Measurements from ENCODE around the gene STPG4. TPM values are rescaled to one million over a fixed set of nuclear protein-coding genes. Genes with fewer than 3 reads are reported as not detected.

Gene STPG4
- total RNA-seq, 1 experiment from 2014 or later, result 0.17 TPM

GRCh38 chr2:47091118-47091517, 64.0 kb downstream of the STPG4 start:
- peak; percentile 45 for DNase-seq (ENCODE audit: low read depth)

GRCh38 chr2:47089083-47089464, 66.0 kb downstream of the STPG4 start:
- DNase-seq (ENCODE audit: low read depth), result peak; percentile 37

- DNase-seq (ENCODE audit: low read depth), result no peak
These were observed 66.6 kb downstream of the STPG4 start for GRCh38 chr2:47088371-47089082.

- no peak for DNase-seq (ENCODE audit: low read depth)
These were observed 68.1 kb downstream of the STPG4 start for GRCh38 chr2:47087051-47087450.

GRCh38 chr2:47086571-47086970, 68.5 kb downstream of the STPG4 start:
- no peak for DNase-seq (ENCODE audit: low read depth)

GRCh38 chr2:47086054-47086471, 69.0 kb downstream of the STPG4 start:
- DNase-seq (ENCODE audit: low read depth), result no peak

GRCh38 chr2:47083886-47084687, 71.0 kb downstream of the STPG4 start:
- DNase-seq (ENCODE audit: low read depth), result no peak

- DNase-seq (ENCODE audit: low read depth), result no peak
These were observed 71.6 kb downstream of the STPG4 start for GRCh38 chr2:47083485-47083884.

GRCh38 chr2:47083005-47083404, 72.1 kb downstream of the STPG4 start:
- no peak for DNase-seq (ENCODE audit: low read depth)

- DNase-seq (ENCODE audit: low read depth), result no peak
These were observed 74.2 kb downstream of the STPG4 start for GRCh38 chr2:47080888-47081301.

- DNase-seq (ENCODE audit: low read depth), result no peak
These were observed 75.3 kb downstream of the STPG4 start for GRCh38 chr2:47079515-47080412.

- no peak for DNase-seq (ENCODE audit: low read depth)
These were observed 76.3 kb downstream of the STPG4 start for GRCh38 chr2:47078541-47079482.

GRCh38 chr2:47077442-47078117, 77.5 kb downstream of the STPG4 start:
- DNase-seq (ENCODE audit: low read depth), result no peak

GRCh38 chr2:47076586-47077441, 78.3 kb downstream of the STPG4 start:
- peak; percentile 96 for DNase-seq (ENCODE audit: low read depth)

- no peak for DNase-seq (ENCODE audit: low read depth)
These were observed 79.0 kb downstream of the STPG4 start for GRCh38 chr2:47076126-47076506.

- peak; percentile 40 for DNase-seq (ENCODE audit: low read depth)
These were observed 79.6 kb downstream of the STPG4 start for GRCh38 chr2:47075361-47076125.

GRCh38 chr2:47074691-47075090, 80.4 kb downstream of the STPG4 start:
- DNase-seq (ENCODE audit: low read depth), result no peak

GRCh38 chr2:47073641-47074040, 81.5 kb downstream of the STPG4 start:
- no peak for DNase-seq (ENCODE audit: low read depth)
